Putamen (tissue), 1 donor: Measurements from ENCODE around the gene UQCRFS1.

Source experiments
- DNase-seq: peaks from one replicate; pipeline ENCODE4 v3.0.0-alpha.2; 2016; ENCODE audit warnings: low spot score

UQCRFS1 gene

DNA sequence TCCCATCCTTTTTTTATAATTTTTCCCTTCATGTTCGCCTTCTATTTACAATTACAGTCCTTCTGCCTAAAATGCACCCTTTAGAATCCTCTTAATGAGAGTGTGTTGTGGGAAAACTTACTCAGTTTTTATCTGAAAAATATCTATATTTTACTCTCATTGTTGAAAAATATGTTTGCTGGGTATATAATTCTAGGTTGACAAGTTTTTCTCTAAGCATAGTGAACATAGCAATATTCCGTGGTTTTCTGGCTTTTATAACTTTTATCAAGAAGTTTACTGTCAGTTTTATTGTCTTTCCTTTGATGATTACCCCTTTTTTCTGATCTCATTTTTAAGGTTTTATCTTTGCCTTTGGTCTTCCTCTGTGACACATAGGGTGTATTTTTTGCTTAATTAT is 57.3 kb downstream of the UQCRFS1 start:
- no peak for DNase-seq
